ENCODE measurements around the gene OSBPL6.
A peak's percentile ranks its signal among the peaks of the same experiment; 100 is the strongest.
"Not testable (repeated sequence)": the region's sequence is repeated elsewhere in the genome, so short reads cannot be mapped to it uniquely, and the experiment has no call there.

The OSBPL6 gene

GRCh38 chr2:178412047-178412446 lies 217.7 kb downstream of the OSBPL6 start:
- no peak for DNase-seq

GRCh38 chr2:178412453-178412852 lies 218.1 kb downstream of the OSBPL6 start:
- DNase-seq: not testable (repeated sequence)

GRCh38 chr2:178413472-178414265 lies 219.4 kb downstream of the OSBPL6 start:
- peak; percentile 73 for DNase-seq

GRCh38 chr2:178414266-178415247 lies 220.2 kb downstream of the OSBPL6 start:
- DNase-seq: peak; percentile 82

GRCh38 chr2:178415979-178416378 lies 221.7 kb downstream of the OSBPL6 start:
- no peak for DNase-seq

GRCh38 chr2:178417916-178418315 lies 223.6 kb downstream of the OSBPL6 start:
- no peak for DNase-seq

- no peak for DNase-seq
Measured at GRCh38 chr2:178418426-178418825, 224.1 kb downstream of the OSBPL6 start.

GRCh38 chr2:178419123-178419522 lies 224.8 kb downstream of the OSBPL6 start:
- DNase-seq: no peak

GRCh38 chr2:178420463-178420999 lies 226.2 kb downstream of the OSBPL6 start:
- DNase-seq: no peak

GRCh38 chr2:178422097-178422496 lies 227.8 kb downstream of the OSBPL6 start:
- DNase-seq: no peak

- DNase-seq: not testable (repeated sequence)
Measured at GRCh38 chr2:178423746-178424145, 229.4 kb downstream of the OSBPL6 start.

GRCh38 chr2:178425255-178425827 lies 231.0 kb downstream of the OSBPL6 start:
- no peak for DNase-seq

- DNase-seq: no peak
Measured at GRCh38 chr2:178426388-178426787, 232.1 kb downstream of the OSBPL6 start.

- DNase-seq: no peak
Measured at GRCh38 chr2:178427458-178427857, 233.1 kb downstream of the OSBPL6 start.

GRCh38 chr2:178428396-178428806 lies 234.1 kb downstream of the OSBPL6 start:
- DNase-seq: no peak

GRCh38 chr2:178429336-178429735 lies 235.0 kb downstream of the OSBPL6 start:
- no peak for DNase-seq

GRCh38 chr2:178436662-178437061 lies 242.3 kb downstream of the OSBPL6 start:
- DNase-seq: no peak

GRCh38 chr2:178441426-178441825 lies 247.1 kb downstream of the OSBPL6 start:
- no peak for DNase-seq

GRCh38 chr2:178448968-178449661 lies 254.8 kb downstream of the OSBPL6 start:
- peak; percentile 20 for DNase-seq

GRCh38 chr2:178449700-178450523 lies 255.6 kb downstream of the OSBPL6 start:
- no peak for DNase-seq

- DNase-seq: no peak
Measured at GRCh38 chr2:178450524-178450773, 256.1 kb downstream of the OSBPL6 start.

All from CD4-positive, alpha-beta T cell treated with Interleukin-12 subunit alpha and Interleukin-12 subunit beta, for 1 hour (primary cell).